Suprapubic skin (tissue), 4 donors: ENCODE data around the gene SDS.

Experiments used
- EP300 ChIP-seq: sonication (generic); formaldehyde crosslinking; IDR thresholded peaks from one replicate; pipeline ENCODE4 v1.6.1; 2017; ENCODE audit warnings: antibody characterized with exemption
- POLR2A ChIP-seq, 2 donors: fragments of 450-650 bp; IDR thresholded peaks; one replicate each; pipeline ENCODE4 v1.6.1; 2017; ENCODE audit warnings: antibody characterized with exemption in 2 of 2, mild to moderate bottlenecking in 2 of 2, moderate library complexity in 2 of 2
- POLR2AphosphoS5 ChIP-seq, 3 donors: sonication (generic); formaldehyde crosslinking; IDR thresholded peaks; one replicate each; pipeline ENCODE4 v1.6.1; 2017; ENCODE audit warnings: antibody characterized with exemption in 3 of 3
- TF ChIP-seq, protein P1 (sequence below), 2 donors: fragments of 200-600 bp in 1 of 2; fragments of 450-650 bp in 1 of 2; sonication (generic) in 1 of 2; IDR thresholded peaks; one replicate each; pipeline ENCODE4 v1.5.1; 2016 to 2019; ENCODE audit warnings: antibody characterized with exemption in 2 of 2, mild to moderate bottlenecking in 1 of 2, moderate library complexity in 1 of 2

- TF ChIP-seq EP300: no peak
- TF ChIP-seq, protein P1, sequence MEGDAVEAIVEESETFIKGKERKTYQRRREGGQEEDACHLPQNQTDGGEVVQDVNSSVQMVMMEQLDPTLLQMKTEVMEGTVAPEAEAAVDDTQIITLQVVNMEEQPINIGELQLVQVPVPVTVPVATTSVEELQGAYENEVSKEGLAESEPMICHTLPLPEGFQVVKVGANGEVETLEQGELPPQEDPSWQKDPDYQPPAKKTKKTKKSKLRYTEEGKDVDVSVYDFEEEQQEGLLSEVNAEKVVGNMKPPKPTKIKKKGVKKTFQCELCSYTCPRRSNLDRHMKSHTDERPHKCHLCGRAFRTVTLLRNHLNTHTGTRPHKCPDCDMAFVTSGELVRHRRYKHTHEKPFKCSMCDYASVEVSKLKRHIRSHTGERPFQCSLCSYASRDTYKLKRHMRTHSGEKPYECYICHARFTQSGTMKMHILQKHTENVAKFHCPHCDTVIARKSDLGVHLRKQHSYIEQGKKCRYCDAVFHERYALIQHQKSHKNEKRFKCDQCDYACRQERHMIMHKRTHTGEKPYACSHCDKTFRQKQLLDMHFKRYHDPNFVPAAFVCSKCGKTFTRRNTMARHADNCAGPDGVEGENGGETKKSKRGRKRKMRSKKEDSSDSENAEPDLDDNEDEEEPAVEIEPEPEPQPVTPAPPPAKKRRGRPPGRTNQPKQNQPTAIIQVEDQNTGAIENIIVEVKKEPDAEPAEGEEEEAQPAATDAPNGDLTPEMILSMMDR (IDR thresholded peaks at IDR 0.05): no peak
- no peak for TF ChIP-seq POLR2AphosphoS5 (IDR thresholded peaks at IDR 0.05)
- TF ChIP-seq POLR2A (IDR thresholded peaks at IDR 0.05): no peak
These were observed 37.9 kb downstream of the SDS start for GRCh38 chr12:113365639-113366395.
